ENCODE measurements around the gene PRX.

- TF ChIP-seq CTCF (CRISPR knock-in tag; IDR thresholded peaks at IDR 0.05) (no peak), ZNF274 (CRISPR knock-in tag; IDR thresholded peaks at IDR 0.05) (no peak), BCLAF1 (IDR thresholded peaks at IDR 0.05) (no peak), ZNF264 (CRISPR knock-in tag; IDR thresholded peaks at IDR 0.05) (no peak), ZSCAN29 (CRISPR knock-in tag; conservative IDR thresholded peaks at IDR 0.05) (no peak), ZBTB39 (CRISPR knock-in tag; IDR thresholded peaks at IDR 0.05) (no peak), EZH2 (conservative IDR thresholded peaks at IDR 0.05; ENCODE audit: low read depth, low read length) (no peak), PITX1 (CRISPR knock-in tag; IDR thresholded peaks at IDR 0.05) (no peak), FOXM1 (CRISPR knock-in tag; IDR thresholded peaks at IDR 0.05) (no peak), ERF (CRISPR knock-in tag; IDR thresholded peaks at IDR 0.05) (no peak), ARHGAP35 (CRISPR knock-in tag; IDR thresholded peaks at IDR 0.05; ENCODE audit: borderline replicate concordance) (no peak), ZNF513 (CRISPR knock-in tag; conservative IDR thresholded peaks at IDR 0.05) (no peak)
These were observed 17.2 kb downstream of the PRX start for GRCh38 chr19:40395956-40396355.

All from HepG2 (cell line).